ENCODE measurements around the gene TULP3. TPM values are rescaled to one million over a fixed set of nuclear protein-coding genes. Genes with fewer than 3 reads are reported as not detected.
"Not testable (repeated sequence)": the region's sequence is repeated elsewhere in the genome, so short reads cannot be mapped to it uniquely, and the experiment has no call there.

The TULP3 gene
- total and polyA plus RNA-seq, 2 donors (not counting 3 experiments of a cell fraction or from before 2014, with no cell fraction given), result 30.8 to 31.0 TPM

DNA sequence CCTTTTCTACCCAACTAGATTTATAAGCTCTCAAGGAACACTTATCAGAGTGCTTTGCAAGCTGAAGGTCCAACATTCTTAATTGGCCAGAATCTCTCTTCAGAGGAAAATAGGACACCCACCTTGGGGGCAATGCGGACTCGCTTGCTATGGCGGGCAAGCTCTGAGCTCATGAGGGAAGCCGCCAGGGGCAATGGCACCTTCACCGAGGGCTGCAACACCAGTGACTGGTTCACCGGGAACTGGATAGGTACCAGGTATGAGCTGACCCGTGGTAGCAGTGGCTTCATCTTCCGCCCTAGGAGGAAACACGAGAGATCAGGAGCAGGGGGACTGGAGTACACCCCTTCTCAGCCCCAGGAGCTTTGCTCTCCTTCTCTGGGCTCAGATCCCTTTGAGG is 26.5 kb upstream of the TULP3 start:
- H4K20me1 ChIP-seq (replicated peaks; ENCODE audit: control insufficient read depth, extremely low read depth, insufficient read depth, low read length), result no peaks in the 10 kb centered on the region
- H3K9ac ChIP-seq (replicated peaks; ENCODE audit: extremely low read depth, insufficient read depth, low read length), result no peak overlapping the region
- BruUV-seq (replicated peaks), result no TSS peak
- no peaks in the 10 kb centered on the region for H3K4me1 ChIP-seq (ENCODE audit: control insufficient read depth, extremely low read depth, insufficient read depth, low read length)
- intact Hi-C loops (cut with micrococcal nuclease), result no loop called here
- no peak overlapping the region for H2AFZ ChIP-seq (ENCODE audit: low read depth, low read length)
- H3K27me3 ChIP-seq (ENCODE audit: control insufficient read depth in 2 of 2, insufficient read depth in 2 of 2, low read length in 2 of 2), result no peaks in the 10 kb centered on the region
- ChIA-PET CTCF (interaction anchor here (0.9 to 6.1 kb wide), 5 partner anchors 10 to 177 kb away, joined by 3 to 33 read pairs (median 5); partner anchors contain the start of genes FOXM1 and RHNO1), POLR2A (no interaction called here)
- H3K36me3 ChIP-seq (ENCODE audit: control insufficient read depth in 2 of 2, extremely low read depth in 1 of 2, insufficient read depth in 2 of 2, low read length in 2 of 2), result peaks cover 6 to 20% of the 10 kb centered on the region in 2 experiments
- dilution Hi-C loops (cut with MboI; ENCODE audit: extremely low pct_ligation_motif_present, low sequenced_read_pairs), result no loop called here
- H3K4me2 ChIP-seq (ENCODE audit: insufficient read depth, low read length), result no peak overlapping the region
- H3K9me3 ChIP-seq (replicated peaks; ENCODE audit: control insufficient read depth, insufficient read depth, low read length), result no peaks in the 10 kb centered on the region
- H3K9me1 ChIP-seq (replicated peaks; ENCODE audit: control insufficient read depth, extremely low read depth, insufficient read depth, low read length), result no peaks in the 10 kb centered on the region
- DNase-seq (ENCODE audit: low read depth, low spot score) (no peak), FAIRE-seq (no peak)
- no peak overlapping the region for H3K27ac ChIP-seq (ENCODE audit: insufficient read depth, low read depth, low read length)
- H3K79me2 ChIP-seq (ENCODE audit: control insufficient read depth, insufficient read depth, low read length), result no peaks in the 10 kb centered on the region
- no peak overlapping the region for H3K4me3 ChIP-seq (replicated peaks in 1 of 3; ENCODE audit: insufficient read depth in 1 of 3, low read depth in 1 of 3, low read length in 3 of 3)
- no peak for TF ChIP-seq POLR2AphosphoS5 (IDR thresholded peaks at IDR 0.05; ENCODE audit: insufficient read depth, low read depth, low read length)

DNA sequence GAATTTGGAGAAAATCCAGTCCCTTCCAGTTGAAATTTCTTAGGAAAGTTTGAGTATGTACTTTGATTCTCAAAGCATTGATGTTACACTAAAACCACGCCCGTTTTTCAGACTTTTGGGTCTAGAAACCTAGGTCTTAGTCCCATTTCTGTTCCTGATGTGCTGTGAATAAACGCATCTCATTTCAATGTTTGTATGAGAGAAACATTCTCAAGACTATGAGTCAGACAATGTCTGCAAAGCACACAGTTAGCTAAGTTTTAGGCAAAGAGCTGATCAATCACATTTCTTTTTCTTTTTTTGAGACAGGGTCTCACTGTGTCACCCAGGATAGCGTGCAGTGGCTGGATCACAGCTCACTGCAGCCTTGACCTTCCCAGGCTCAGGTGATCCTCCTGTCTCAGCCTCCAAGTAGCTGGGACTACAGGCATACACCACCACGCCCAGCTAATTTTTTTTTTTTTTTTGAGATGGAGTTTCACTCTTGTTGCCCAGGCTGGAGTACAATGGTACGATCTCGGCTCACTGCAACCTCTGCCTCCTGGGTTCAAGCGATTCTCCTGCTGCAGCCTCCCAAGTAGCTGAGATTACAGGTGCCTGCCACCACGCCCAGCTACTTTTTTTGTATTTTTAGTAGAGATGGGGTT is 21.6 kb upstream of the TULP3 start:
- dilution Hi-C loops (cut with MboI; ENCODE audit: extremely low pct_ligation_motif_present, low sequenced_read_pairs); H3K27me3 ChIP-seq (ENCODE audit: control insufficient read depth in 2 of 2, insufficient read depth in 2 of 2, low read length in 2 of 2); BruUV-seq (replicated peaks); H3K27ac ChIP-seq (ENCODE audit: insufficient read depth, low read depth, low read length); H3K4me1 ChIP-seq (ENCODE audit: control insufficient read depth, extremely low read depth, insufficient read depth, low read length); POLR2A ChIA-PET; H3K4me2 ChIP-seq (ENCODE audit: insufficient read depth, low read length); H3K4me3 ChIP-seq (replicated peaks in 1 of 3; ENCODE audit: insufficient read depth in 1 of 3, low read depth in 1 of 3, low read length in 3 of 3); H3K9ac ChIP-seq (replicated peaks; ENCODE audit: extremely low read depth, insufficient read depth, low read length); intact Hi-C loops (cut with micrococcal nuclease); DNase-seq (ENCODE audit: low read depth, low spot score); FAIRE-seq; H3K9me3 ChIP-seq (replicated peaks; ENCODE audit: control insufficient read depth, insufficient read depth, low read length); H3K9me1 ChIP-seq (replicated peaks; ENCODE audit: control insufficient read depth, extremely low read depth, insufficient read depth, low read length); H4K20me1 ChIP-seq (replicated peaks; ENCODE audit: control insufficient read depth, extremely low read depth, insufficient read depth, low read length); H2AFZ ChIP-seq (ENCODE audit: low read depth, low read length): not testable (repeated sequence)
- CTCF ChIA-PET, result interaction anchor here (1.7 to 6.1 kb wide), 2 partner anchors 15 to 172 kb away, joined by 3 to 33 read pairs; no protein-coding TSS in a partner anchor
- Histone ChIP-seq H3K79me2 (ENCODE audit: control insufficient read depth, insufficient read depth, low read length) (peaks cover 22% of the 10 kb centered on the region), H3K36me3 (ENCODE audit: control insufficient read depth in 2 of 2, extremely low read depth in 1 of 2, insufficient read depth in 2 of 2, low read length in 2 of 2) (peaks cover 6 to 17% of the 10 kb centered on the region in 2 experiments)

Data from endothelial cell of umbilical vein (primary cell).